ENCODE data around the gene GP2. TPM values are rescaled to one million over a fixed set of nuclear protein-coding genes. Genes with fewer than 3 reads are reported as not detected.

GP2 gene
- total and polyA plus RNA-seq, 2 donors (not counting 1 experiment from before 2014, with no cell fraction given), result not detected

- no peaks in the 10 kb centered on the region for H3K27me3 Mint-ChIP-seq
Measured at GRCh38 chr16:20298452-20298851, 28.9 kb downstream of the GP2 start.

More at GRCh38 chr16:20298452-20298851, 28.9 kb downstream of the GP2 start:
- Mint-ChIP-seq H3K9me3 (ENCODE audit: insufficient read depth) (no peaks in the 10 kb centered on the region), H3K4me1 (no peaks in the 10 kb centered on the region), H3K27ac (no peak overlapping the region), H3K4me3 (no peak overlapping the region)
- Histone ChIP-seq H3K9me3 (ENCODE audit: control extremely low read depth in 1 of 3, control insufficient read depth in 2 of 3, insufficient read depth in 1 of 3, low read length in 2 of 3) (no peaks in the 10 kb centered on the region), H4K20me1 (ENCODE audit: control insufficient read depth, insufficient read depth, low read length, poor library complexity, severe bottlenecking) (no peaks in the 10 kb centered on the region), H3K4me2 (replicated peaks; ENCODE audit: low read depth, low read length, poor library complexity, severe bottlenecking) (no peak overlapping the region), H3K27ac (ENCODE audit: low read length in 2 of 2) (no peak overlapping the region), H3K27me3 (replicated peaks in 1 of 4; ENCODE audit: control extremely low read depth in 1 of 4, control insufficient read depth in 3 of 4, insufficient read depth in 4 of 4, low read length in 3 of 4) (no peaks in the 10 kb centered on the region), H3K4me3 (ENCODE audit: control extremely low read depth in 1 of 5, extremely low read depth in 1 of 5, insufficient read depth in 1 of 5, low read depth in 2 of 5, low read length in 4 of 5) (no peak overlapping the region), H3K9ac (ENCODE audit: low read length) (no peak overlapping the region), H3K36me3 (replicated peaks in 1 of 2; ENCODE audit: control extremely low read depth in 1 of 2, control insufficient read depth in 1 of 2, extremely low read depth in 1 of 2, insufficient read depth in 2 of 2, low read length in 1 of 2) (no peaks in the 10 kb centered on the region), H3K79me2 (ENCODE audit: control insufficient read depth, insufficient read depth, low read length) (no peaks in the 10 kb centered on the region), H3K4me1 (ENCODE audit: control insufficient read depth in 2 of 2, insufficient read depth in 2 of 2, low read length in 2 of 2) (no peaks in the 10 kb centered on the region), H2AFZ (ENCODE audit: insufficient read depth, low read depth, low read length, poor library complexity, severe bottlenecking) (no peak overlapping the region)
- ATAC-seq (ENCODE audit: low read depth), result no peak
- intact Hi-C loops (cut with micrococcal nuclease), result no loop called here
- DNase-seq, result no peak
- WGBS (ENCODE audit: insufficient coverage), result 84% methylated on average over 5 of the region's 5 CpGs
- TF ChIP-seq EZH2 (IDR thresholded peaks at IDR 0.05; ENCODE audit: borderline replicate concordance, insufficient read depth, low read depth, low read length, poor library complexity, severe bottlenecking), result no peak
- no peak for TF ChIP-seq CTCF (IDR thresholded peaks at IDR 0.05)
- ChIA-PET POLR2A (interaction anchor here (0.6 kb wide), 1 partner anchor 425 kb away, joined by 3 read pairs; no protein-coding TSS in a partner anchor), CTCF (no interaction called here)
